Heart right ventricle (tissue), 16 donors: ENCODE data around the gene DOC2B. TPM values are rescaled to one million over a fixed set of nuclear protein-coding genes. Genes with fewer than 3 reads are reported as not detected.

Source experiments
- ATAC-seq, 8 donors: fragments of 200-7000 bp; cut with Tn5 transposase; one replicate each; pipeline ENCODE4 v1.9.1; 2020; ENCODE audit warnings: mild to moderate bottlenecking in 8 of 8, moderate library complexity in 8 of 8, moderate number of reproducible peaks in 1 of 8
- DNase-seq, 2 donors: peaks; one replicate each; pipeline ENCODE4 v3.0.0-alpha.2; 2020
- H3K27ac ChIP-seq, 10 donors: fragments of 200-600 bp; sonication (generic) in 2 of 10; one replicate each; pipeline versions ENCODE4 v1.5.0 to v1.8.0; 2020 to 2022; ENCODE audit warnings: mild to moderate bottlenecking in 3 of 10
- H3K27me3 ChIP-seq, 7 donors: fragments of 200-600 bp; one replicate each; pipeline ENCODE4 v1.8.0; 2021 to 2022; ENCODE audit warnings: mild to moderate bottlenecking in 2 of 7
- H3K36me3 ChIP-seq, 9 donors: fragments of 200-600 bp; sonication (generic) in 1 of 9; one replicate each; pipeline versions ENCODE4 v1.5.0 to v1.8.0; 2020 to 2022; ENCODE audit warnings: mild to moderate bottlenecking in 2 of 9
- H3K4me1 ChIP-seq, 9 donors: fragments of 200-600 bp; sonication (generic) in 1 of 9; one replicate each; pipeline versions ENCODE4 v1.5.0 to v1.8.0; 2020 to 2022; ENCODE audit warnings: mild to moderate bottlenecking in 4 of 9
- H3K4me3 ChIP-seq, 10 donors: fragments of 200-600 bp; sonication (generic) in 2 of 10; one replicate each; pipeline versions ENCODE4 v1.5.0 to v1.8.0; 2020 to 2022; ENCODE audit warnings: mild to moderate bottlenecking in 7 of 10, moderate library complexity in 2 of 10
- H3K9me3 ChIP-seq, 11 donors: fragments of 200-600 bp in 10 of 11; sonication (generic) in 2 of 11; one replicate each; pipeline versions ENCODE4 v1.5.0 to v1.8.0; 2013 to 2022; ENCODE audit warnings: mild to moderate bottlenecking in 2 of 11, control low read depth in 1 of 11, moderate library complexity in 1 of 11
- WGBS, 2 donors: extraction: QIAGEN DNeasy Blood & Tissue Kit; methylation state at CpG; one replicate each; pipeline ENCODE4 v1.1.7; 2013; ENCODE audit warnings: inconsistent platforms in 1 of 2; 5-methylcytosine and 5-hydroxymethylcytosine counted together
- intact Hi-C, 10 donors: fragments of 100-400 bp; cut with DNase I; formaldehyde crosslinking; loops; one replicate each; pipeline versions ENCODE4 v1.11.1 to v1.14.2; 2022
- polyA plus RNA-seq, 2 donors: library from polyadenylated mRNA; stranded (reverse); fragments of 200-250 nt; gene quantifications; one replicate each; pipeline ENCODE4 v1.2.3, GENCODE V29; 2013
- total RNA-seq, 10 donors: library from RNA; stranded (reverse); fragmentation: NEBNext Ultra II Directional in 3 of 10; extraction: Animal tissue kit (Norgen Biotek cat#: 25700) in 3 of 10; gene quantifications; one replicate each; pipeline versions ENCODE4 v1.2.1 to v1.2.4, GENCODE V29; 2021 to 2023
- TF ChIP-seq, protein P1 (sequence below), 9 donors: fragments of 200-600 bp; sonication (generic) in 2 of 9; IDR thresholded peaks; one replicate each; pipeline versions ENCODE4 v1.5.0 to v1.8.0; 2021 to 2022; ENCODE audit warnings: antibody characterized with exemption in 9 of 9, mild to moderate bottlenecking in 5 of 9, moderate library complexity in 1 of 9
- donor health status: Arrhythmogenic right ventricular cardiomyopathy.
- donor health status: ischemic (EF 13 %, LVEDD 7.1; RV severe dilation, severe dysfunction).
- donor health status: healthy with polysubstance abuse.
- donor health status: DM: no; HTN: yes; CAD: no.
- donor health status: DM: no; HTN: no; CAD: no.
- donor health status: ischemic (EF 25% LVEDD 6.9; RV normal size, moderate dysfunction).
- donor health status: ischemic (EF 25% LVEDD 5.7; RV mildly dilated, moderate dysfunction).
- donor health status: healthy.
- donor health status: DM: yes; HTN: yes; CAD: no.
- donor health status: Ischemic cardiomyopathy.
- donor health status: ischemic (EF 35%, LVEDD 5.7; RV mildly dilated, moderate dysfunction).
- donor health status: nonischemic (EF 11% LVEDD 7.7; RV severe dilation, severe dysfunction).
- donor health status: DM: yes; HTN: yes; CAD: no.
- donor health status: PGD.
- donor health status: ischemic (EF 29% LVEDD 5.4; RV normal size, mild dysfunction).
- donor health status: nonischemic (EF 23%, LVEDD 6.1; RV moderate dilation, normal function).

Gene DOC2B
- total and polyA plus RNA-seq, 12 donors = 2.5 to 13.0 (median 4.6) TPM

- H3K27me3 ChIP-seq = no peaks in the 10 kb centered on the region
- DNase-seq = no peak
- no peaks in the 10 kb centered on the region for H3K4me1 ChIP-seq
- WGBS, 2 donors = 84 to 88% methylated on average over 9 of the region's 9 CpGs
- no peak overlapping the region for H3K4me3 ChIP-seq
- ATAC-seq = no peak
- H3K9me3 ChIP-seq = no peaks in the 10 kb centered on the region
- intact Hi-C loops = loop anchor here in 3 of 10 donors (5.0 kb wide), 2 partner anchors 237 to 257 kb away; no protein-coding TSS in a partner anchor
- peaks cover 0 to 80% (median 0%) of the 10 kb centered on the region in 9 donors for H3K36me3 ChIP-seq
- no peak overlapping the region for H3K27ac ChIP-seq
- TF ChIP-seq, protein P1, sequence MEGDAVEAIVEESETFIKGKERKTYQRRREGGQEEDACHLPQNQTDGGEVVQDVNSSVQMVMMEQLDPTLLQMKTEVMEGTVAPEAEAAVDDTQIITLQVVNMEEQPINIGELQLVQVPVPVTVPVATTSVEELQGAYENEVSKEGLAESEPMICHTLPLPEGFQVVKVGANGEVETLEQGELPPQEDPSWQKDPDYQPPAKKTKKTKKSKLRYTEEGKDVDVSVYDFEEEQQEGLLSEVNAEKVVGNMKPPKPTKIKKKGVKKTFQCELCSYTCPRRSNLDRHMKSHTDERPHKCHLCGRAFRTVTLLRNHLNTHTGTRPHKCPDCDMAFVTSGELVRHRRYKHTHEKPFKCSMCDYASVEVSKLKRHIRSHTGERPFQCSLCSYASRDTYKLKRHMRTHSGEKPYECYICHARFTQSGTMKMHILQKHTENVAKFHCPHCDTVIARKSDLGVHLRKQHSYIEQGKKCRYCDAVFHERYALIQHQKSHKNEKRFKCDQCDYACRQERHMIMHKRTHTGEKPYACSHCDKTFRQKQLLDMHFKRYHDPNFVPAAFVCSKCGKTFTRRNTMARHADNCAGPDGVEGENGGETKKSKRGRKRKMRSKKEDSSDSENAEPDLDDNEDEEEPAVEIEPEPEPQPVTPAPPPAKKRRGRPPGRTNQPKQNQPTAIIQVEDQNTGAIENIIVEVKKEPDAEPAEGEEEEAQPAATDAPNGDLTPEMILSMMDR (IDR thresholded peaks at IDR 0.05) = no peak
Observed at GRCh38 chr17:149897-150584, 31.4 kb downstream of the DOC2B start.

- no peak overlapping the region for H3K27ac ChIP-seq
- H3K36me3 ChIP-seq = peaks cover 0 to 73% (median 0%) of the 10 kb centered on the region in 9 donors
- H3K4me3 ChIP-seq = no peak overlapping the region
- H3K27me3 ChIP-seq = no peaks in the 10 kb centered on the region
- peaks cover 0 to 4% (median 0%) of the 10 kb centered on the region in 9 donors for H3K4me1 ChIP-seq
- TF ChIP-seq, protein P1 (IDR thresholded peaks at IDR 0.05) = peak in 1 of 9 donors; percentile 3
- H3K9me3 ChIP-seq = no peaks in the 10 kb centered on the region
- intact Hi-C loops = loop anchor here in 3 of 10 donors (5.0 kb wide), 2 partner anchors 238 to 258 kb away; no protein-coding TSS in a partner anchor
- ATAC-seq = no peak
- no peak for DNase-seq
- WGBS, 2 donors = 83 to 91% methylated on average over 7 of the region's 7 CpGs
Observed at GRCh38 chr17:149231-149630, 32.2 kb downstream of the DOC2B start.

- peak in 1 of 2 donors; percentile 3 for DNase-seq
- no peak for ATAC-seq
Observed at GRCh38 chr17:148757-149156, 32.7 kb downstream of the DOC2B start.

More at GRCh38 chr17:148757-149156, 32.7 kb downstream of the DOC2B start:
- H3K4me3 ChIP-seq = no peak overlapping the region
- WGBS, 2 donors = 83 to 89% methylated on average over 10 to 11 of the region's 11 CpGs
- peaks cover 0 to 70% (median 0%) of the 10 kb centered on the region in 9 donors for H3K36me3 ChIP-seq
- no peaks in the 10 kb centered on the region for H3K27me3 ChIP-seq
- H3K4me1 ChIP-seq = peaks cover 0 to 7% (median 0%) of the 10 kb centered on the region in 9 donors
- intact Hi-C loops = loop anchor here in 3 of 10 donors (5.0 kb wide), 2 partner anchors 239 to 259 kb away; no protein-coding TSS in a partner anchor
- TF ChIP-seq, protein P1 (IDR thresholded peaks at IDR 0.05) = no peak
- H3K27ac ChIP-seq = no peak overlapping the region
- H3K9me3 ChIP-seq = no peaks in the 10 kb centered on the region
